Tibial artery (tissue), 4 donors: Measurements from ENCODE around the gene MTG2.

Experiments
- DNase-seq, 2 donors: peaks; one replicate each; pipeline ENCODE4 v3.0.0-alpha.2; 2019
- H3K27ac ChIP-seq, 2 donors: fragments of 200-600 bp; sonication (generic) in 1 of 2; 1 replicate in 1 of 2; 2 replicates in 1 of 2; pipeline ENCODE4 v1.5.1; 2018 to 2019; ENCODE audit warnings: mild to moderate bottlenecking in 1 of 2
- H3K27me3 ChIP-seq, 2 donors: fragments of 200-600 bp; sonication (generic) in 1 of 2; one replicate each; pipeline versions ENCODE4 v1.5.1 to v1.6.0; 2016 to 2019
- H3K36me3 ChIP-seq, 3 donors: fragments of 200-600 bp; sonication (generic) in 2 of 3; one replicate each; pipeline ENCODE4 v1.5.1; 2016 to 2019; ENCODE audit warnings: mild to moderate bottlenecking in 2 of 3
- H3K4me1 ChIP-seq, 4 donors: fragments of 200-600 bp; sonication (generic) in 2 of 4; 1 replicate in 3 of 4; 2 replicates in 1 of 4; pipeline ENCODE4 v1.5.1; 2016 to 2019
- H3K4me3 ChIP-seq, 2 donors: fragments of 200-600 bp; sonication (generic) in 1 of 2; 1 replicate in 1 of 2; 2 replicates in 1 of 2; pipeline ENCODE4 v1.5.1; 2018 to 2019; ENCODE audit warnings: mild to moderate bottlenecking in 2 of 2
- H3K9me3 ChIP-seq, 3 donors: fragments of 200-600 bp; sonication (generic) in 1 of 3; one replicate each; pipeline ENCODE4 v1.5.1; 2016 to 2019
- intact Hi-C: fragments of 100-400 bp; cut with DNase I; formaldehyde crosslinking; loops from one replicate; pipeline ENCODE4 v1.15.0; 2023; ENCODE audit warnings: low total_unique reads
- TF ChIP-seq, protein P1 (sequence below), 2 experiments: fragments of 200-600 bp in 1 of 2; fragments of 450-650 bp in 1 of 2; IDR thresholded peaks; one replicate each; pipeline ENCODE4 v1.5.1; 2017 to 2019; ENCODE audit warnings: antibody characterized with exemption in 2 of 2, mild to moderate bottlenecking in 1 of 2, moderate library complexity in 1 of 2

The MTG2 gene

DNA sequence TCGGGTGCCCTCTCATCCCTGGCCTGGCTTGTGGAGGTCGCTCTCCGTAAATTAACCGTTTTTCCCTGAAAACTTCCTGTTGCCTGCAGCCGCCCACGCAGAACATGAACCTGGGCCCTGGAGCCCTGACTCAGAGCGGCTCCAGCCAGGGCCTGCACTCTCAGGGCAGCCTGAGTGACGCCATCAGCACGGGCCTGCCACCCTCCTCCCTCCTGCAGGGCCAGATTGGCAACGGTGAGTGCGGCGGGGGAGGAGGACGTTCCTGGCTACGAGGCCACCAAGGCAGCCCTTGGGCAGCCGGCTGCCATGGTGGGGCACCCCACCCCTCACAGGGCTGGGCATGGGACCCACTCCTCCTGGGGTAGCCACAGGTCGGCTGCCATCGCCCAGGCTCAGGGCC, 21.5 kb upstream of the MTG2 start:
- TF ChIP-seq, protein P1, sequence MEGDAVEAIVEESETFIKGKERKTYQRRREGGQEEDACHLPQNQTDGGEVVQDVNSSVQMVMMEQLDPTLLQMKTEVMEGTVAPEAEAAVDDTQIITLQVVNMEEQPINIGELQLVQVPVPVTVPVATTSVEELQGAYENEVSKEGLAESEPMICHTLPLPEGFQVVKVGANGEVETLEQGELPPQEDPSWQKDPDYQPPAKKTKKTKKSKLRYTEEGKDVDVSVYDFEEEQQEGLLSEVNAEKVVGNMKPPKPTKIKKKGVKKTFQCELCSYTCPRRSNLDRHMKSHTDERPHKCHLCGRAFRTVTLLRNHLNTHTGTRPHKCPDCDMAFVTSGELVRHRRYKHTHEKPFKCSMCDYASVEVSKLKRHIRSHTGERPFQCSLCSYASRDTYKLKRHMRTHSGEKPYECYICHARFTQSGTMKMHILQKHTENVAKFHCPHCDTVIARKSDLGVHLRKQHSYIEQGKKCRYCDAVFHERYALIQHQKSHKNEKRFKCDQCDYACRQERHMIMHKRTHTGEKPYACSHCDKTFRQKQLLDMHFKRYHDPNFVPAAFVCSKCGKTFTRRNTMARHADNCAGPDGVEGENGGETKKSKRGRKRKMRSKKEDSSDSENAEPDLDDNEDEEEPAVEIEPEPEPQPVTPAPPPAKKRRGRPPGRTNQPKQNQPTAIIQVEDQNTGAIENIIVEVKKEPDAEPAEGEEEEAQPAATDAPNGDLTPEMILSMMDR (IDR thresholded peaks at IDR 0.05) = no peak
- no peak for DNase-seq
- H3K27ac ChIP-seq = no peak overlapping the region
- H3K36me3 ChIP-seq = peaks cover 38 to 76% (median 62%) of the 10 kb centered on the region in 3 donors
- H3K4me1 ChIP-seq = peaks cover 0 to 12% (median 6%) of the 10 kb centered on the region in 4 donors
- H3K9me3 ChIP-seq = no peaks in the 10 kb centered on the region
- no peaks in the 10 kb centered on the region for H3K27me3 ChIP-seq
- H3K4me3 ChIP-seq = no peak overlapping the region
- intact Hi-C loops = no loop called here

DNA sequence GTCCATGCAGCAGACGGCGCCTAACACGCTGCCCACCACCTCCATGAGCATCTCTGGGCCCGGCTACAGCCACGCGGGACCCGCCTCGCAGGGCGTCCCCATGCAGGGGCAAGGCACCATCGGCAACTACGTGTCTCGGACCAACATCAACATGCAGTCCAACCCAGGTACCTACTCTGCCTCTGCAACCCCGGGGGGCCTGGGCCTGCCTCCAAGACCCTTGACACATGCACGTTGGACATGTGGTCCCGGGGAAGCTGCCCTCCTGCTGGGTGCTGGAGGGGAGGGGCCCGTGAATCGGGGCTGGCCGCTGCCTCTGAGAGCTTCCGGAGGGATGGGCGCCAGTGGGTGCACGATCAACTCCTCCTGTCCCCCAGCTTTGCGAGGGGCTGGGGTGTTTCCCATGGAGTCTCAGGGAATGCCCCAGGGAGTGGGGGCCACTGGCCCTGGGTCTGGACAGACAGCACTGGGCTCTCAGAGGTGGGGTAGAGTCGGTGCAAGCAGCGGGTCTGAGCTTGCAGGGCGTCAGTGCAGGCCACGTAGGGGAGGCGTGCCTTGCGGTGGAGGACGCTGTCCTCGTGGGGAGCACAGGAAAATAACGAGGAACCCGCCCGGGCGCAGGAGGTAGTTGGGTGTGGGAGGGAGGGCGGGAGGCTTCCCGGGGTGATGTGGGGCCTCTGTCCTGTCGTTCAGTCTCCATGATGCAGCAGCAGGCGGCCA, 19.9 kb upstream of the MTG2 start:
- Histone ChIP-seq H3K9me3 (no peaks in the 10 kb centered on the region), H3K4me3 (no peak overlapping the region), H3K4me1 (no peaks in the 10 kb centered on the region), H3K27ac (no peak overlapping the region), H3K36me3 (peaks cover 39 to 92% (median 67%) of the 10 kb centered on the region in 3 donors), H3K27me3 (no peaks in the 10 kb centered on the region)
- intact Hi-C loops = no loop called here
- TF ChIP-seq, protein P1 (IDR thresholded peaks at IDR 0.05) = no peak
- DNase-seq = no peak

DNA sequence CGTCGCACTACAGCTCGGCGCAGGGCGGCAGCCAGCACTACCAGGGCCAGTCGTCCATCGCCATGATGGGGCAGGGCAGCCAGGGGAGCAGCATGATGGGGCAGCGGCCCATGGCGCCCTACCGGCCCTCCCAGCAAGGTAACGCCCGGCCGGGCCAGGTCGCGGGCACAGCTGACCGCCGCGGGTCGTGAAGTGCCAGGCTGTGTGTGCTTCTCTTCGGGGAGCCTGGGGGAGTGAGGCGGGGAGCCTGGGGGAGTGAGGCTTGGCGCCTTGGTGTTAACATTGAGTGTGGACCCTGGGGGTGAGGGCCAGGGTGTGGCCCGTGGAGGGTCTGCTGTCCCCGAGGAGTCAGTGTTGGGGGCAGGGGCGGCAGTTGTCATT, 19.4 kb upstream of the MTG2 start:
- H3K36me3 ChIP-seq = peaks cover 39 to 98% (median 72%) of the 10 kb centered on the region in 3 donors
- intact Hi-C loops = no loop called here

DNA sequence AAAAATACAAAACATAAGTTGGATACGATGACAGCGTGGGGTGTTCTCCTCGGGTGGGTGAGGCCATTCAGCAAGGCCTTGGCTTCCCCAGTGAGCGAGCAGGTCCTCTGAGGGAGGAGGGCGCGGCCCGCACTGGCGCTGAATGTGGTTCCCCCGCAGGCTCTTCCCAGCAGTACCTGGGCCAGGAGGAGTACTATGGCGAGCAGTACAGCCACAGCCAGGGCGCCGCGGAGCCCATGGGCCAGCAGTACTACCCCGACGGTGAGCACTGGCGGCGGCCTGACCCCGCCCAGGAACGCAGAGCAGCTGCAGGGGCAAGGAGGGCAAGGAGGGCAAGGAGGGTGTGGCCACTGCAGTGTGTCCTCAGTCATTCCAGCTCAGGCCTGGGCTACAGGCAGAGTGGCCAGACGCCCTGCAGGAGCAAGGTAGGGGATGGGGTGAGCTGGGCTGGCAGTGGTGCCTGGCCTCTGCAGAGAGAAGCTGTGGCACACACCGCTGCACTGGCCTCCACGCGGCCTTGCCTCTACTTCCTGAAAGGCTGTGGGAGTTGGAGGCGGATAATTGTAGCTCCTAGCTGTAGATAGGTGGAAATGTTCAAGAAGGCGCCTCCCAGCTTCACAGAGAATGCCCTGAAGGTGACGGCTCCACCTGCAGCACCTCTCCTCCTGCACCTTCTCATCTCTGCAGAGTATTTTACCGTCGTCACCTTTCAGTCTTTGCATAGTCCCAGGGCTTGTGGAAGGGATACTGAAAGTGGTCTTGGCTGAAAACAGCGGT, 18.7 kb upstream of the MTG2 start:
- intact Hi-C loops = no loop called here
- no peak for DNase-seq
- Histone ChIP-seq H3K9me3 (no peaks in the 10 kb centered on the region), H3K4me1 (no peaks in the 10 kb centered on the region), H3K27me3 (no peaks in the 10 kb centered on the region), H3K4me3 (no peak overlapping the region), H3K27ac (no peak overlapping the region), H3K36me3 (peaks cover 39 to 98% (median 79%) of the 10 kb centered on the region in 3 donors)
- TF ChIP-seq, protein P1 (IDR thresholded peaks at IDR 0.05) = no peak

More for the DNA sequence above, 19.4 kb upstream of the MTG2 start:
- no peaks in the 10 kb centered on the region for H3K4me1 ChIP-seq
- no peaks in the 10 kb centered on the region for H3K27me3 ChIP-seq
- DNase-seq = no peak
- TF ChIP-seq, protein P1 (IDR thresholded peaks at IDR 0.05) = no peak
- no peak overlapping the region for H3K4me3 ChIP-seq
- H3K27ac ChIP-seq = no peak overlapping the region
- H3K9me3 ChIP-seq = no peaks in the 10 kb centered on the region

DNA sequence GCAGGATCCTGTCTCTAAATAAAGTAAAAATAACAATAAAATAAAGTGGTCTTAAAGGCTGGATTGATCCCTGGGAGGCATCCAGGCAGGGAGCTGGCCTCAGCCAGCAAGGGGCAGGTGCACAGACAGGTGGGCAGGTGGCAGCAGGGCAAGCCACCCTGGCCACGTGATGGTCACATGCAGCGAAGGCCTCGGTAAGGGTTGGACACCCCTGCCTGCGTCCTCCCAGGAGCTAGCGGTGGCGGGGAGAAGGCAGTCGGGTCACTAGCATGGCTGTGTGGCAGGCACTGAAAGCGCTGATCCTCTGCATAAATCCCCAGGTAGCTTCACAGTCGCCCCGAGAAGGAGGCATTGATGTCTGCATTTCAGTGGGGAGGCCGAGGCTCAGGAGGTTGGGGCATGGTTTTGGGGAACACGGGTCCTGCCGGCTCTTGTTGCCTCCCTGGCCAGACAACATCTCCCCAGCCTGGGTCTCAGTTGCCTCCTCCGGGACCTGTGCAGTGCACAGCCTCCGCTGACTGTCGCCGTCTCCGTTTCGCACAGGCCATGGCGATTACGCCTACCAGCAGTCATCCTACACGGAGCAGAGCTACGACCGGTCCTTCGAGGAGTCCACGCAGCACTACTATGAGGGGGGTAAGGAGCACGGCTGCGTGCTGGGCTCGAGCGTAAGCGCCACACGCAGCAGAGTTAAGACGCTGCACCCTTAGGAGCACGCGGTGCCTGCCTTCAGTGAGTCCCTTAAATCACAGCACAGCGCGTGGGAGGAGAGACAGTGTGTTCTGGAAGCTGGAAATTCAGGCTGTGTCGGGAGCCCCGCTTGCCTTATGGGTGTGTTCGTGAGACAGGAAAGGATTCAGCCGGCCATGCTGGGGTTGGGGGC, 17.7 kb upstream of the MTG2 start:
- Histone ChIP-seq H3K27ac (no peak overlapping the region), H3K4me1 (no peaks in the 10 kb centered on the region), H3K9me3 (no peaks in the 10 kb centered on the region), H3K27me3 (no peaks in the 10 kb centered on the region), H3K36me3 (peaks cover 39 to 99% (median 74%) of the 10 kb centered on the region in 3 donors), H3K4me3 (no peak overlapping the region)
- intact Hi-C loops = no loop called here
- no peak for DNase-seq
- TF ChIP-seq, protein P1 (IDR thresholded peaks at IDR 0.05) = no peak
